Hindlimb muscle (tissue), 1 donor: ENCODE measurements around the gene ANKRD55. TPM values are rescaled to one million over a fixed set of nuclear protein-coding genes. Genes with fewer than 3 reads are reported as not detected.
"Not testable (repeated sequence)": the region's sequence is repeated elsewhere in the genome, so short reads cannot be mapped to it uniquely, and the experiment has no call there.

Experiments
- DNase-seq: peaks from one replicate; pipeline ENCODE4 v3.0.0-alpha.2; 2013
- polyA plus RNA-seq: library from polyadenylated mRNA; unstranded; fragments of 120-200 nt; gene quantifications from one replicate; pipeline ENCODE4 v1.2.1, GENCODE V29; 2013; ENCODE audit not compliant: insufficient read length

ANKRD55 gene
- polyA plus RNA-seq, 1 donor = 0.27 TPM

- DNase-seq = no peak
Observed at GRCh38 chr5:56206126-56206910, 26.8 kb downstream of the ANKRD55 start.

- not testable (repeated sequence) for DNase-seq
Observed at GRCh38 chr5:56203936-56204335, 29.2 kb downstream of the ANKRD55 start.

- no peak for DNase-seq
Observed at GRCh38 chr5:56202483-56202882, 30.6 kb downstream of the ANKRD55 start.

- DNase-seq = not testable (repeated sequence)
Observed at GRCh38 chr5:56201762-56202261, 31.3 kb downstream of the ANKRD55 start.

GRCh38 chr5:56200971-56201666 is 32.0 kb downstream of the ANKRD55 start:
- DNase-seq = peak; percentile 35

GRCh38 chr5:56195016-56195415 is 38.1 kb downstream of the ANKRD55 start:
- no peak for DNase-seq

GRCh38 chr5:56192246-56192645 is 40.9 kb downstream of the ANKRD55 start:
- DNase-seq = no peak

GRCh38 chr5:56191656-56192055 is 41.5 kb downstream of the ANKRD55 start:
- DNase-seq = no peak

- DNase-seq = no peak
Observed at GRCh38 chr5:56190497-56190896, 42.6 kb downstream of the ANKRD55 start.

- no peak for DNase-seq
Observed at GRCh38 chr5:56185768-56186311, 47.3 kb downstream of the ANKRD55 start.

- no peak for DNase-seq
Observed at GRCh38 chr5:56183506-56183905, 49.6 kb downstream of the ANKRD55 start.

GRCh38 chr5:56179442-56179841 is 53.7 kb downstream of the ANKRD55 start:
- no peak for DNase-seq

GRCh38 chr5:56178823-56179222 is 54.3 kb downstream of the ANKRD55 start:
- DNase-seq = no peak

- peak; percentile 47 for DNase-seq
Observed at GRCh38 chr5:56176871-56177533, 56.1 kb downstream of the ANKRD55 start.

- DNase-seq = peak; percentile 65
Observed at GRCh38 chr5:56176155-56176798, 56.9 kb downstream of the ANKRD55 start.

- no peak for DNase-seq
Observed at GRCh38 chr5:56175488-56175887, 57.6 kb downstream of the ANKRD55 start.

- DNase-seq = no peak
Observed at GRCh38 chr5:56175021-56175420, 58.1 kb downstream of the ANKRD55 start.

GRCh38 chr5:56172241-56172640 is 60.9 kb downstream of the ANKRD55 start:
- DNase-seq = no peak

- no peak for DNase-seq
Observed at GRCh38 chr5:56170557-56170956, 62.6 kb downstream of the ANKRD55 start.

- no peak for DNase-seq
Observed at GRCh38 chr5:56169949-56170348, 63.2 kb downstream of the ANKRD55 start.

- DNase-seq = no peak
Observed at GRCh38 chr5:56169281-56169680, 63.8 kb downstream of the ANKRD55 start.

GRCh38 chr5:56168066-56168478 is 65.1 kb downstream of the ANKRD55 start:
- no peak for DNase-seq
